Activated CD4-positive, alpha-beta T cell treated with anti-CD3 and anti-CD28 coated beads, Interleukin-2, Interleukin-6, amounts not matched to agents 100 ng/mL and 50 ng/mL, durations not matched to agents 16 hours and 8 hours (primary cell): ENCODE data around the gene DOCK11.

Experiments
- DNase-seq: peaks from one replicate; pipeline ENCODE4 v3.0.0-alpha.2; 2020

DOCK11 gene

DNA sequence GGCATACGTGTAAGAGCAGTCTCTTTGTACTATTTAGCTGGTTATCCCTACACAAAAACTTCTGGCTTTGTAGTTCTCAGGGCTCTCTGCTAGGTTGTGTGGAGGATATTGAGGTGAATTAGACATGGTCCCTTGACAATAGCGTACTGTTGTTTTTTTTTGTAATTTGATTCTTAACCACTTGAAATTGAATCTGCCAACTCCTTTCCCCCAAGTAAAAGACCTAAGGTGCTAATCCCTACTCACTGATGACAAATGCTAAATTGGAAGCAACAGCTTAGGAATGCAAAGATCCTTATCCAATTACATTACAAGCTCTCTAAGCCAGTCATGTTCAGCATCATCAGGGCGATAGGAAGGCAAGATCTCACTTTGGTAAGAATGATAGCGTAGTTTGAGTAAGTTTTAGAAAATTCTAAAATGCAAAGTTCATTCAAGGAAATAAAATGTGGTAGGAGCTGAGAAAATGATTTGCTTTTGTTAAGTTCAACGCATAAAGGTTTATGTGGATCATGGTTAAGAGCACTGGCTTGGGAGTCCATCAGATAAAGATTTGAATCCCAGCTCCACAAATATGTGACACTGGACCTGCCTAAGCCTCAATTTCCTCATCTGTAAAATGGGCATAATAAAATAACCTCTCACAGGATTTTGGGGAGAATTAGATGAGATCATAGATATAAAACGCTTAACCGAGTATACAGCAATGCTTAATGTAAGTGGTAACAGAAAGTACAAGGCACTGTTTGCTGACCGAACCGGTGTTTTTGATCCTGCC, 39.3 kb downstream of the DOCK11 start:
- no peak for DNase-seq

DNA sequence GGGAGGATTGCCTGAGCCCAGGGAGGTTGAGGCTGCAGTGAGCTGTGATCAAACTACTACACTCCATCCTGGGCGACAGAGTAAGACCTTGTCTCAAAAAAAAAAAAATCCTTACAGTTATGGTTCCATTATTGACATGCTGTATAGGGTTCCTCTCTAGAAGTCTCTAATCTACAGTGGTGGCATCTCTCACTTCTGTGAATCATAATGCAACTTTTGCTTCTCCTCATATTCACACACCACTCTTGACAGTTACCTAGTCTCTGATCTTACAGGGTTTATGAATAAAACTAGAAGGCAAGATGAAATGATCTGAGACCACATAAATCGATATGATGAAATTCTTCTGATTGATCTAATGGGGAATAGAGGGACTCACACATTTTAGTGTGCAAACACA, 40.6 kb downstream of the DOCK11 start:
- DNase-seq = peak; percentile 69

DNA sequence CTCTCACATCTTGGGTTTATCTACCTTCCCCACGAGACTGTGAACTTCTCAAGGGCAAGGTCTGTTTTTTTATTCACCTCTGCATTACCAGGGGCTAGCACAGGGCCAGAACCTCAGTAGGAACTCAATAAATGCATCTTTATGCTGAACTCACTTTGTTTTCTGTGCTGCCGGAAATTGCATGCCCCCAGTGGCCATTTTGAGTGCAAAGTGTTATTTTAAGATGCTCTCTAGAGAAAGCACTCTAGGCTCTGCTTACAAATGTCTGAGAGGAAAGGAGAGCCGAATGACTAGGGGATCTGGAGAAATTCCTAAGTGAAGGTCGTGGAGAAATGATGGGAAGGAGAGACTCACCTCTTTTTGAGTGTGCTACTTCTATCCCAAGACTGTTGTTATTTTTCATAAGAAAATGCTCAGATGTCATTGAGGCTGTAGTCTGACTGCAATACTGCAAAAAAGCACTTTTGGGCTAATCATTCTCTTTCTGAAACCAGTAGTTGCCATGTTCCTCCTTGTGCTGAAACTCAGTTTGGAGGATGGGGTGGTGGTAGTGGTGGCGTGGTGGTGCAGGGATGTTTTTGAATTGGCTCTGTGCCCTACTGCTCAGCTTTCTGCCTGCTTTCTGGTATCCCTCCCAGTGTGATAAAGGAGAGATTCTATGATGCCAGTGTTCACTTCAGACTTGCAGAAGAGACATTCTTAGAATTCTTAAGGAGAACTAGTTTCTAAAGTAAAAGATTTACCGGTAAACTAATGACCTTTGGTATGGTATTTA, 41.3 kb downstream of the DOCK11 start:
- DNase-seq = peak; percentile 62

DNA sequence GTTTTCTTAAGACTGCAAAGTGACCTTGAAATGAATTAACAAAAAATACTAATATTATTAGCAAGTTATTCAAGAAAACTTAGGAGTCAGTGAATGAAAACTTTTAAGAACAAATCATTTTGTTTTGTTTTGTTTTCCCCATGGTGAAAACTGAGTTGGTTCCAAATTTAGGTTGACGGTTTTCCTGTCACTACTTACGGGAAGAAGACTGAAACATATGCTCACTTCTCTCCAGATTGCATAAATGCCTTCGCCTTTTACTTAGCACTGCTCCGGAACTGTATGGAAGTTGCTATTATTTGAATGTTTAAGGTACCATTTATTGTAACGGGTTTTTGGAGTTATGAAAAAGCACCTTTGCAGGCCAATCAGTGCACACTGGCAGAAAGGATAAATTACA, 42.8 kb downstream of the DOCK11 start:
- DNase-seq = no peak

DNA sequence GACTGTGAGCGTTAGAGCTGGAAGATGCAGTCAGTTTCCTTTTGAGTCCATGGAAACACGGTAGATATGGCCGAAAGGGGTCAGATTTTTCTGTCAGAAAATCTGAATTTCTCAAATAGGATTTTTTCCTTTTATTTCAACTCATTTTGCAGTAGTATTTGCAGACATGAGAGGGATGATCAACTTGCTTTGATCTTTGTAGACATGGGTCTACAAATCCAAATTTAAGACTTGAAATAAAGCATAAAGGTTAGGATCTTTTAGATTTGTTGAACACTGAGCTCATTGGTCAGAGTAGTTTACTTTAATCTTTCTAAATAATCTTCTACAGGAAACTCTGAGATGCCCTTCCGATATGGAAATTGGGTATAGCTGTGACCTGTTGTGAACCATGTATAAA, 44.7 kb downstream of the DOCK11 start:
- DNase-seq = no peak

DNA sequence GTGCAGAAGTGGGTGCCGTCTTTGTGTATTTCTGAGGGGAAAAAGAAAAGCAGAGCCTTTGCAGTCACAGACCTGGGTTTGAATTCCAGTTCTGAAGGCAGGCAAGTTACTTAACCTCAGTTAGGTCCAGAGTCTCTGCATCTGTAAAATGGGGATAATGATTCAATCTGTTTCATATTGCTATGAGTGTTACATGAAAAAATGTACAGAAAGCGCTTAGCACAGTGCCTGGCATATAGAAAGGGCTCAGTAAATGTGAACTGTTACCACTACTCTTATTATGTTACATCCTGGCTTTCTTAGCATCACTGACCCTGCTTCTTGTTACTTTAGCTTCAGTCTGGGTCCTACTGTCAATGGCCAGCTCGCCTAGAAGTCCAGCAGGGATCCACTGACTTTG, 45.9 kb downstream of the DOCK11 start:
- no peak for DNase-seq

DNA sequence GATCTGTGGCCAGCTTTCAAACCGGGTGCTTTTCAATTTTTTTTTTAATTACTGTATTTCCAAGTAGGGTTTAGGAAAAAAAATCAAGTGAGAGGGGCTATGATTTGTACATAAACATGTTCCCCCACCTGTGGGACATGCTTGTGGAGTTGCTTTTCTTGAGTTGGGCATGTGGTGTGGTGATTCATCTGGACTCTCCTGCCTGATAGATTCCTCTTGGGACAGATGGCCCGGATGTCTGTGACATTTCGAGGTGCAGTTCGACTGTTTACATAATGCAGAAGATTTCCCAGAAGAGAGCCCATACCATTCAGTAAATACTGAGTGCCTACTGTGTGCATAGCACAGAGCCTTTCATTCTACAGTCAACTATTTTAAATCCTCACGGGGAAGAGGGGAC, 49.9 kb downstream of the DOCK11 start:
- DNase-seq = no peak

DNA sequence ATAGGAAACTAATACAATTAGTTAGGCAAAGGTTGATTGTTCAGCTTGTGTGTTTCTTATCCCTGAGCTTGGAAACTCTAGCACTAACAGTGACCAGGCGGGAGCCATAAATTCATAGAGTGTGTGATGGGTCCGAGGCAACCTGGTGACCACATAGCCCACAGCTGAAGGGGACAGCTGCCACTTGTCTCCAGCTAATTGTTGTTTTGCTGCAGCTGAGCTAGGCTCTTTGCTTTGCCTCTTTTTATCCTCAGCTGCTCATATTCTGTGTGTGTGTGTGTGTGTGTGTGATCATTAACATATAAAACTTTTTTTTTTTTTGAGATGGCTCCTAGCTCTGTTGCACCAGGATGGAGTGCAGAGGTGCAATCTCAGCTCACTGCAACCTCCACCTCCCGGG, 53.2 kb downstream of the DOCK11 start:
- DNase-seq = no peak

DNA sequence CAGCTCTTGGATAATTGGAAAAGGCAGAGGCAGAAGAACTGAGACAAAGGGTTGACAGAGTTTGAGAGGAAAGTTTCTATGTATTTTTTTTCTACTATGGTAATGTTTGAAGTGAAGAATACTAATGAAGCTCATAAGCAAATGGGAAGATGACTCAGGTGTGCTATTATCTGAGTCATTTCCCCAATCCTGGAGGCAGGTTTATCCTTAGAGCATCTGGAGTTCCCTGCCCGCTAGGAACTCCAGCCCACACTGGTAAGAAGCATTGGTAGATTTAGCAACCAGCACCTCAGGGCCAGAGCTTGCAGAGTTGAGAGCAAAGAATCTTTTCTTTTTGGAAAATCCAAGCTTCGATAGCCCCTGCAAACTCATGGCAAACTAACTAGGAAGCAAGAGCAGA, 55.2 kb downstream of the DOCK11 start:
- no peak for DNase-seq

DNA sequence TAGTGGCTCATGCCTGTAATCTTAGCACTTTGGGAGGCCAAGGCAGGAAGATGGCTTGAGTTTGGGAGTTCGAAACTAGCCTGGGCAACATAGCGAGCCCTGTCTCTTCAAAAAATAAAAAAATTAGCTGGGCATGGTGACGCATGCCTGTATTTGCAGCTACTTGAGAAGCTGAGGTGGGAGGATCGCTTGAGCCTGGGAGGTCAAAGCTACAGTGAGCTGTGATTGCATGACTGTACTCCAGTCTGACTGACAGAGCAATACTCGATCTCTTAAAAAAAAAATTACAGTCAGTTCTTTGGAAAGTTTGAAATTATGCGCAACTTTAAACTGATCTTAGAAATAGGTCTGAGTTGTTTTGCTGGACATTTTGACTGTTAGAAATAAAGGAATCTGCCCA, 55.8 kb downstream of the DOCK11 start:
- DNase-seq = no peak

DNA sequence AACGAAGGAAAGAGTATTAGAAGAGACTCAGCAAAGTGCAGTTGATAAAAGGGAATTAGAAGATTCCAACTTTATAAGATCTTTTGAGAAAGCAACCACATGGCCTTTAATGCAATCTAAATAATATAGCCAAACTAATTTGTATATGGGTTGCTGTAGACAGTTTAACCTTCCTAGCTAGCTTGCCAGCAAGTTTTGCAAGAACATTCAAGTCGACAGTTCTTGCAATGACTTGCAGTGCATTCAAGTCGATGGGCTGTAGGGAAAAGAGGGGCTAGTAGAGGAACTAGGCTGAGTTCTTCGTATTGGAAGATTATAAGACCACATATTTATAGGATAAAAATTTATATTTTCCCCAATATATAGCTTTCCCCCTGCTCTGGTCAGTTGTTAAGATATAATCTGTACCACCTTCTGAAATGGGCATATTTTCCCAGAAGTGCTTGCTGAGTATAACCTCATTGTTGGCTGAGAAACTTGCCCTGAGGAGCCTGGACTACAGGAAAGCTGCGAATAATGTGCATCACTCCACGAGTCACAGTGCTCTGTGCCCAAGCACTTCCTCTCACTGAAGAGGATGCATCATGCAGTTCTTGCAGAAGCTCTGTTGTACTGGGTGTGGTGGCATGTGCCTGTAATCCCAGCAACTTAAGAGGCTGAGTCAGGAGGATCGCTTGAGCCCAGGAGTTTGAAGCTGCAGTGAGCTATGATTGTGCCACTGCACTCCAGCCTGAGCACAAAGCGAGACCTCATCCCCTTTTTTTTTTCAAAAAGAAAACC, 56.7 kb downstream of the DOCK11 start:
- peak; percentile 16 for DNase-seq

DNA sequence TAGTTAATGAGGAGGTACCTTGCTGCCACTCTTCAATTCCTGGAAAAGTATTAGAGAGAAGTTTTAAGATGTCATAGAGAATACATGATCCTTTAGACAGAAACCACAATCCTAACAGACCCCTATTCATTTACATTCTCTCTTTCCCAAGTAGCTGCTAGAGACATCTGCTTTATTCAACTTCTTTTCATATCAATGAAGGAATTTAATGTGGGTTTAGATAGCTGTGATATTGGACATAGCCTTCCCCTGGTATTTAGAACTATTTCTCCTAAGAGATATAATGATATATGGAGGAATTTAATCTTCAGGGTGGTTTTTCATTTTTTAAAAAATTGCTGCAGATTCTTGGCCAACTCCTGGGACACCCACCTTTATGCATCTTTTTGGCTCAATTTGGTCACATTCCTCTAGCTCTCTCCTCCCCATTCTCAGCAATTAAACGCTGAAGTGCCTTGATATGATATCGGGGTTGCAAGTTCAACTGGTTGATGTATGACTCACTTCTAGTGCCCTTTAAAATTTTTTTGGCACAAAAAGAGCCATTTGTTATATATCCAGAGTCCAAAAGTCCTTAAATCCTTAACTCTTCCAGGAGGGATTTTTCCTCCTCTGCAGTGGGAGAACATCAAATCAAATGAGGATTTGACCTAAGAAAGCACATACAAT, 57.6 kb downstream of the DOCK11 start:
- no peak for DNase-seq

DNA sequence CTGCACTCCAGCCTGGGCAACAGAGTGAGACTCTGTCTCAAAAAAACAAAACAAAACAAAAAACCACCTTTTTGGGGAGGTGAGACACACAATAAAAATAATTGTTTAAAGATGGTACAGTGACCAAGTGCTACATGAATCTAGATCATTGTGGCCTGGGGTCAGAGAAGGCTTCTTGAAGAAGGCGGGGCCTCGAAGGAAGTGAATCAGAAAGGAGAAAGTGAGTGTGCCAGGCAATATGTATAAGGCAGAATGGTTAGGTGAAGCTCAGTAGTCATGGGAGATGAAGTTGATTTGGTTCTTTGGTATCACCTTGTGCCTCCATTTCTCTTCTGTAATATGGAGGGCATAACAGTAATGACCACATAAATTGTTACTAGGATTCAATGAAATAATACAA, 58.9 kb downstream of the DOCK11 start:
- DNase-seq = no peak

DNA sequence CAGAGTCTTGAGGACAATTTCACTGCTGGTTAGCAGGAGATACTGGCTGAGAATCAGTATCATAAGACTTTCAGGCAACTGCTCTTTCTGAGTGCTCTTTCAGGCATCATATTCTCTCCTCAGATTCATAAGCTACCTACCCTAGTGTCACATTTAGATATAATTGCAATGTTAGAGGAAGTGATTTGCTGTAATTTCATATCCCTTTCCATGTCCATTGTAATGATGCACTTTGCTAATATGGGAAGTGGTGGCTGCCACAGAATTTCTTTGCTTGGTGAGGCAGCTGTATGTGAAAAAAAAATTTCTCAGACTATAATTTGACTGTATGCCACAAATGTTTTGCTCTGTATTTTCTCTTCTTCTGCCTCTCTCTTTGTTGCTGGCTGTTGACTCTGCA, 63.3 kb downstream of the DOCK11 start:
- DNase-seq = no peak

DNA sequence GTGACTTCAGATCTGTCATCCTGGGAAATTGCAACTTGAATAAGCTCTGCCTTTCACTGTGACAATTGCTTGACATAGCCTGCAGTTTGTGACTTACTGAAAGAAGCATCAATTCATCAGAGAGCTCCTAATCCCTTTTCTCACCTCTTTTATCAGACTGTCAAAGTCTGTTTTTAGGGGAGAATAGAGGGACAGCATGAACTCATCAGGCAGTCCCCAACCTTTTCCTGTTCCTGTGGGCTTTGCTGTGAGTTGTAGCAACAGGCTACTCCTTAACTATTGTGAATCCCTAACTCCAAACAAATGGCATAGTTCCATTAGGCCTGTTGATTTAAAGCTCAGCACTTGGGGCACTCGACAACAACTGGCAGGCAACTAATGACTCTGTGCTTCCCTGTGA, 64.9 kb downstream of the DOCK11 start:
- no peak for DNase-seq

DNA sequence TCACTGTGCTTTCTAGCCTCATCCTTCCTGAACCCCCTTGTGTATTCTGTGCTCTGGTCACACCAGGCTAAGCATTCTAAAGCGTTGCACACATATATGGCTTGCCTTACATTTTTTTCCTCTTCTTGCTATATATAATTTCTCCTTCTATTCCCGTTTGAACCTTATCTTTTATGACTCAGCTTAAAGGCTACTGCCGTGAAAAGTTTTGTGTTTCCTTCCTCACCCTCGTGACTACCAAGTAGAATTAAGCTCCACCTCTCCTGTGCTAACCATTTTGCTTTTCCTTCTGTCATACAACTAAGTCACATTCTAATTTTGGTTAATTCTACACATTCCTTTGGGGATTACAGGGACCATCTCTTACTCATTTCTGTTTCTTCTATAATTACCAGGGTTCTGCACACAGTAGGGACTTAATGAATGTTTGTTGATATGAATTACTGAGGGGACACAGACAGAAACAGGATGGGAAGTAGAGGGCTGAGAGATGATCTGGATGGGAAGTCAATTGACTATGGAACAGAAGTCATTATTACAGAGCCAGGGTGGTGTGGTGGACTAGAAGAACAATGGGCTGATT, 67.1 kb downstream of the DOCK11 start:
- DNase-seq = no peak

DNA sequence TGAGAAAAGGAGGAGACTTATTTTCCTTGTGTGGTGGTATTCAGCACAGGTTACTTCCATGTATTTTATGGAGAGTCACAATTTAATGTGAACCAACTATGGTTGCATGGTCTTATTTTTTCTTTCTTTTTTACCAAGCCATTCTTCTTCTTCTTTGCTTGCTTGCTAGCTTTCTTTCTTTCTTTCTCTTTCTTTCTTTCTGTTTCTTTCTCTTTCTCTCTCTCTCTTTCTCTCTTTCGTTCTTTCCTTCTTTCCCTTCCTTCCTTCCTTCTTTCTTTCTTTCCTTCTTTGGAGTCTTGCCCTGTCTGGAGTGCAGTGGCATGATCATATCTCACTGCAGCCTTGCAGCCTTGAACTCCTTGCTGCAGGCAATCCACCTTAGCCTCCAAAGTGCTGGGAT, 68.9 kb downstream of the DOCK11 start:
- no peak for DNase-seq

DNA sequence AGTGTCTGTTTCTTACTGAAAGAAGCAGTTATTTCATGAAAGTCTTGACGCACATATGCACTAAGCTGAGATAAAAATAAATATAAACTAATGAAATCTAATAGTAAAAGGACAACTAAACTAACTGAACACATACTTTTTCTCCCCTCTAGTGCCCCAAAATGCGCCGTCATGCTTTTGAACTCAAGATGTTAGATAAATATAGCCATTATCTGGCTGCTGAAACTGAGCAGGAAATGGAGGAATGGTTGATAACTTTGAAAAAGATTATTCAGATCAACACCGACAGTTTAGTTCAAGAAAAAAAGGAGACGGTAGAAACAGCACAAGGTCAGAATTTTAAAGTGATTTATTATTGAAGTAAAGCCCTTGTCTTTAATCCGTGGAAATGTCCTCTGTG, 70.2 kb downstream of the DOCK11 start:
- DNase-seq = no peak

DNA sequence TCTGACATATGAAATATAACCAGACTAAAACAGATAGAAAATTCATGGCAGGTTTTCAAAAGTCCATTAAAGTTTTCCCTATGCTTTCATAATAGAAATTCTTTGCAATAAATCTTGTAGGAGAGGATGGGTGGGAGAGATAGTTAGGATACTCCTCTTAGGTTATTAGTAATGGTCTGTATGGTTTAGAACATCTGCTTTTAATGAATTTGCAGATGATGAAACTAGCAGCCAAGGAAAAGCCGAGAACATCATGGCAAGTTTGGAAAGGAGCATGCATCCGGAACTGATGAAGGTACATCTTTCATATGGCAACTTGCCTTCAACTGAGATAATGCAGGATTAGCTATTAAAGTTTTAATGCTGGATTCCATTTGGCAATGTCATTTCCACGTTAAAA, 70.7 kb downstream of the DOCK11 start:
- no peak for DNase-seq

DNA sequence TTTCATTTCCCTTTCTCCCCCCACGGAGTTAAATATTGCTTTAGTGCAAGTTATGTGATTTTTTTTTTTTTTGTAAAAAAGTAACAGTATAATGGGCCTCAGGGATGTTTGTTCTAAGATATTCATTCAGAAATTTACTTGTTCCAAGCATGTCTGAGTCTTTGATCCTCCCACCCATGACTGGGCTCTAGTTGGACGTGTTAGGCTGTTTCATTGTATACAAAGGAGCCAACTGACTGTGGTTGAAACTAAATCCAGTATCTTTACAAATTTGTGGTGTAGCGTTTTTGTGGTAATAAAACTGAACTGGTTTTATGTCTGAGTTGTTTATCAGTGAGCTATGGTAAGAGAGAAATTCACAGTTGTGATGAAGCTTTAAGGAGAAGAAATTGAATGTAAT, 74.1 kb downstream of the DOCK11 start:
- DNase-seq = peak; percentile 10

DNA sequence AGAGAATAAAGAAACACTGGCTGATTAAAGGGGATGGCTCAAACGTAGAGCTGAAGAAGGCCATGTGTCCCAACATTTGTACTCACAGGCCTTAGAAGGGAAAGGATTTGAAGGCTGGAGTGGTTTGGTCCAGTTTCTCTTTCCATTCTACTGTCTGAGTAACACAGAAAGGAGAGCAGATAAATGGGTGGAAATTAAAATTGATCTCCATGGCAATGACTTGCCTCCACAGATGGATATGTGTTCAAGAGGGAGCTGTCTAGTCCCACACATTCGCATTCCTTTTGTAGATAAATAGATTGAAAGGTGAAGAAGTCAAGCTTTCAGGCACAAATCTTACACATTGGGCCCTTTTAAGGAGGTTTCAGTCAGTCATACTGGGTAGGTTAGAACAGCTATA, 74.6 kb downstream of the DOCK11 start:
- DNase-seq = no peak

DNA sequence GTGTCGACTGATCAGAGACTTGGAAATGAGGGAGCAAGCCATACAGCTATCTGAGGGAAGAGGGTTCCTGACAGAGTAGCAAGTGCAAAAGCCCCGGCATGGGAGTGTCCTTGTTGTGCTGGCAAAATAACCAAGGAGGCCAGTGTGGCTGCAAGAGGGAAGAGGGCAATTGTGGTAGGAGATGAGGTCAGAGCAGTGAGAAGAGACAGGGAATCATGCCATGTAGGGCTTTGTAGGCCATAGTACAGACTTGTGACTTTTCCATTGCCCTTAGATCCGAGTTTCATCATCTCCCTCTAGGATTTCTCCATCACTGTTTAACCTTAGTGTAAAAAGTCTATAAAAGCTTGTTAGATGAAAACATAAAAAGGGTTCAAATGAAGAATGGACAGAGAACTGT, 76.2 kb downstream of the DOCK11 start:
- DNase-seq = no peak

DNA sequence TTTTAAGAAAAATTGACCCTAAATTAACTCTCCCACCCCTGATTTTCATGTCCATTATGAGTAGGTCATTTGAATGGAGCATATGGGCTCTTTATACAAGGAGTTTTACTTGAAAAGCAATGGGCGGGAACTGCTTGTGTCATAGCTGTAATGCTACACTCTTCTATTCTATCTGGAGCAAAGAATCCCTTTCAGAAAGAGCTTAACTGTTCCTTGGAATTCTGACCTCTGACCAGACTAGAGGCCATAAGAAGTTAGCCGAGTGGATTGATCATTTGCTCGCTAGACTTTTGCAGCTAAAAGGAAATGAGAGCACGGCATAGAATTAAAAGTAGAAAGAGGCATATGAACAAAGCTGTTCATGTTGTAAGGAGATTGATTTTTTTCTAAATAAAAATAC, 79.1 kb downstream of the DOCK11 start:
- DNase-seq = no peak
